Esophagus (tissue), 2 donors: ENCODE results near the gene CREB3L2. TPM values are rescaled to one million over a fixed set of nuclear protein-coding genes. Genes with fewer than 3 reads are reported as not detected.
"Not testable (repeated sequence)": the region's sequence is repeated elsewhere in the genome, so short reads cannot be mapped to it uniquely, and the experiment has no call there.

Experiments
- H3K27ac ChIP-seq, 2 donors: one replicate each; pipeline ENCODE4 v1.5.1; 2013; ENCODE audit warnings: low read depth in 2 of 2, mild to moderate bottlenecking in 2 of 2, inconsistent platforms in 1 of 2, low read length in 1 of 2, moderate library complexity in 1 of 2
- H3K27me3 ChIP-seq, 2 donors: one replicate each; pipeline ENCODE4 v1.6.1; 2013; ENCODE audit warnings: low read length in 2 of 2, control low read depth in 1 of 2, mild to moderate bottlenecking in 1 of 2; ENCODE audit not compliant: insufficient read depth in 2 of 2, control insufficient read depth in 1 of 2
- H3K36me3 ChIP-seq, 2 donors: one replicate each; pipeline ENCODE4 v1.6.1; 2013; ENCODE audit warnings: low read length in 1 of 2; ENCODE audit not compliant: control insufficient read depth in 2 of 2, insufficient read depth in 2 of 2
- H3K4me1 ChIP-seq, 2 donors: one replicate each; pipeline ENCODE4 v1.6.1; 2013; ENCODE audit warnings: low read length in 1 of 2; ENCODE audit not compliant: control insufficient read depth in 2 of 2, insufficient read depth in 2 of 2
- H3K4me3 ChIP-seq, 2 donors: one replicate each; pipeline ENCODE4 v1.5.1; 2013; ENCODE audit warnings: low read length in 2 of 2, mild to moderate bottlenecking in 2 of 2, low read depth in 1 of 2, moderate library complexity in 1 of 2
- H3K9me3 ChIP-seq, 2 donors: one replicate each; pipeline ENCODE4 v1.6.1; 2013; ENCODE audit warnings: mild to moderate bottlenecking in 2 of 2, low read depth in 1 of 2, low read length in 1 of 2, moderate library complexity in 1 of 2; ENCODE audit not compliant: control insufficient read depth in 2 of 2, insufficient read depth in 1 of 2
- WGBS, 2 donors: extraction: QIAGEN DNeasy Blood & Tissue Kit; methylation state at CpG; one replicate each; pipeline ENCODE4 v1.1.7; 2013; 5-methylcytosine and 5-hydroxymethylcytosine counted together
- polyA plus RNA-seq, 2 donors: library from polyadenylated mRNA; stranded (reverse); fragments of 200-250 nt; gene quantifications; one replicate each; pipeline ENCODE4 v1.2.3, GENCODE V29; 2013
- donor health status: healthy with polysubstance abuse.
- donor health status: Bipolar disorder and iron deficiency.

The CREB3L2 gene
- polyA plus RNA-seq, 2 donors, result 4.9 to 7.3 TPM

DNA sequence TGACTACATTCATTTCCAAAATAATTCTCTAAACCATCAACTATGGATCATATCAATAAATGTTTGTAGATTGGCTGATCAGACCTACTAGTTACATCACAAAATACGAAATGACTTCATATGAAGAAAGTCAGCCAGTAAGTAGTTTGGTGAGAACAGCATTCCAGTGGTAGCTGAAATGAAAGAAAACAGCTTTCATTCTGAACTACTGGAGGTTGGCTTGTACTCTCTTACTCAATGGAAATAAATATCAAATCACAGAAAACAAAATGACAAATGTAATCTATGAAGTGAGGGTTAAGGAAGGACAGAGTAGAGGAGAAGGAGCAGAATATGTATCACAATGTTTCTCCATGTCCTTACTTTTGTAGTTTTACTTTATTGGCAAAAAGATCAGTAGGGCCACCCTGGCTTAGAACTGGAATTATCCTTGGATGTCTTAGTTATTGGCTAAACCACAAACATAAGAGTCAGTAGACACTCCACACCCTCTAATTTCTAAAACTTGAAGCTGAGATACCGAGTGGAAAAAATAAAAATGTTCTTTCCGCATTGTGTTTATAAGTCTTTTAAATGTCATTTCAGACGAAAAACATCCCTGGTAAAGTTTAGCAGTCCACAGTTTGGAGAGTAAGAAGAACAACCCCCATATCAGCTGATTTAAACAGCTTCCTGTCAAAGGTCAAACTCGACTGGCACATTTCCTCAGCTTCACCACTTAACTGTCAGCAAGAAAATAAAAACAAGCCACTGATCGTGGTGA is 81.1 kb downstream of the CREB3L2 start:
- Histone ChIP-seq H3K27ac (no peak overlapping the region), H3K4me3 (no peak overlapping the region), H3K9me3 (no peaks in the 10 kb centered on the region), H3K36me3 (peaks cover 0 to 4% of the 10 kb centered on the region in 2 donors), H3K4me1 (no peaks in the 10 kb centered on the region), H3K27me3 (no peaks in the 10 kb centered on the region)
- WGBS, 2 donors, result 61 to 66% methylated on average over 6 of the region's 6 CpGs

DNA sequence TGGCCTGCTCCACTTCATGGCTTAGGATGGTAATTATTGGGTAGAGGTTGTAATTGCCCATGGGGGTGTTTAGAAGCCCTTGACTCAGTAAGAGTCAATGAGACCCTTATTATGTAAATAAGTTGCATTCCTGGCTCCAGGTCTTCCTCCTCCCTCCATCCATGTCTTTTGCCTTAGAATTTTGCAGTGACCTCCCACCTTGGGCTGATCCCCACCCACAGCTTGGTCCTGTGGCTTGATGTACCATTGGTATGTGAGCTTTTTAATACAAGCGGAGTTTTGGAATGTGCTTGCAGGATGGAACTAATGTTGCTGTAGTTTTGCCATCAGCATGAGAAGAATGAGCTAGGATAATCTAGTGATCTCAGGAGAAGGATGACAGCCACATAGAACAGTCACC is 81.9 kb downstream of the CREB3L2 start:
- H3K36me3 ChIP-seq, result peaks cover 0 to 4% of the 10 kb centered on the region in 2 donors
- H3K4me1 ChIP-seq, result no peaks in the 10 kb centered on the region
- H3K9me3 ChIP-seq, result no peaks in the 10 kb centered on the region
- H3K27ac ChIP-seq, result no peak overlapping the region
- WGBS, 2 donors, result 97 to 99% methylated on average over 1 of the region's 1 CpG
- H3K27me3 ChIP-seq, result no peaks in the 10 kb centered on the region
- H3K4me3 ChIP-seq, result no peak overlapping the region

DNA sequence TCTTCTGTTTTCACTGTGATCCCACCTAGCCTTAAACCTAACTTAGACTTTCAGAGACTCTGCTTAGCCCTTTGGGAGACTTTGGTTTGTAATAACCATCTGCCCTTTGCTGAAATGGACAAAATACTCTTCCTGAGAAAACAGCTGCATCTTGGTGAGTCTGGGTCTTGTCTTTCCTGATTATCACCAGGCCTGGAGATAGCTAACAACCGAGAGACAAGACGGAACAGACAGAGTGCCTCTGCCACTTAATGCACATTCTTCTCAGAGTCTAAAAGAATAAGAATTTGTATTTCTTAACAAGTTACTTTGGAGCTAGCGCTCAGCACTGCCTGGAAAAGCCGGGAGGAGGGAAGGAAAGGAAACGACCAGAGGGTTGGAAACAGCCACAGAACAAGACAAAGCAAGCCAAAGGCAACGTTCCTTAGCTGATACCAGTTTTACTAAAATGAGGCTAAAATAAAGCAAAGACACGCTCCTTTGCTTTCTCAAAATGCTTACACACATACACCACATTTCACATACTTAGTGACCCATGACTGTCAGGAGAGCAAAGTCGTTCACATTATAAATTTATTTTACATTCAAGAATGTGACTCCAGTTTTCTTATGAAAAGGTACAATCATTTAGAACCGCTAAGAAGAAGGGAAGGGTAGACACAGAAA is 84.8 kb downstream of the CREB3L2 start:
- no peaks in the 10 kb centered on the region for H3K4me1 ChIP-seq
- WGBS, 2 donors, result 62 to 63% methylated on average over 9 of the region's 9 CpGs
- H3K27me3 ChIP-seq, result no peaks in the 10 kb centered on the region
- no peak overlapping the region for H3K4me3 ChIP-seq
- H3K9me3 ChIP-seq, result no peaks in the 10 kb centered on the region
- peaks cover 3 to 4% of the 10 kb centered on the region in 2 donors for H3K36me3 ChIP-seq
- H3K27ac ChIP-seq, result no peak overlapping the region

DNA sequence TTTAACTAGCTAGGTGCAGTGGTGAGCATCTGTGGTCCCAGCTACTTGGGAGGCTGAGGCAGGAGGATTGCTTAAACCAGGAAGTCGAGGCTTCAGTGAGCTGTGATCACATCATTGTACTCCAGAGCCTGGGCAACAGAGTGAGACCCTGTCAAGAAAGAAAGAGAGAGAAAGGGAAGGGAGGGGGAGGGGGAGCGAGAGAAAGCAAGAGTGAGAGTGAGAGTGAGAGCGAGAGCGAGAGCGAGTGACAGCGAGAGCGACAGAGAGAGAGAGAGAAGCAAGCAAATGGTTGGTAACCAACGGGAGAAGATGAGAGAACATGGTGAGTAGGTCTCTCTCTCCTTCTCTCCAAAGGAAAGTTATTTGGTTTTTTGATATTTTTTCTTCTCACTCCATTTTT is 85.3 kb downstream of the CREB3L2 start:
- no peak overlapping the region for H3K27ac ChIP-seq
- H3K4me3 ChIP-seq, result no peak overlapping the region
- no peaks in the 10 kb centered on the region for H3K9me3 ChIP-seq
- H3K27me3 ChIP-seq, result no peaks in the 10 kb centered on the region
- no peaks in the 10 kb centered on the region for H3K4me1 ChIP-seq
- H3K36me3 ChIP-seq, result peaks cover 4 to 6% of the 10 kb centered on the region in 2 donors
- 93 to 97% methylated on average over 8 of the region's 8 CpGs for WGBS, 2 donors

GRCh38 chr7:137915266-137915665 is 86.6 kb downstream of the CREB3L2 start:
- H3K27me3 ChIP-seq, result no peaks in the 10 kb centered on the region
- no peak overlapping the region for H3K27ac ChIP-seq
- H3K9me3 ChIP-seq, result no peaks in the 10 kb centered on the region
- no peaks in the 10 kb centered on the region for H3K4me1 ChIP-seq
- H3K4me3 ChIP-seq, result no peak overlapping the region
- H3K36me3 ChIP-seq, result peaks cover 6 to 7% of the 10 kb centered on the region in 2 donors
- WGBS, 2 donors, result 88% methylated on average over 3 of the region's 3 CpGs

GRCh38 chr7:137913985-137914384 is 87.9 kb downstream of the CREB3L2 start:
- Histone ChIP-seq H3K4me1 (no peaks in the 10 kb centered on the region), H3K9me3 (no peaks in the 10 kb centered on the region), H3K27ac (no peak overlapping the region), H3K36me3 (peaks cover 7 to 13% of the 10 kb centered on the region in 2 donors), H3K4me3 (no peak overlapping the region), H3K27me3 (no peaks in the 10 kb centered on the region)
- WGBS, 2 donors, result 92 to 96% methylated on average over 4 of the region's 4 CpGs

GRCh38 chr7:137909042-137909441 is 92.8 kb downstream of the CREB3L2 start:
- Histone ChIP-seq H3K4me1 (no peaks in the 10 kb centered on the region), H3K4me3 (no peak overlapping the region), H3K27me3 (no peaks in the 10 kb centered on the region), H3K9me3 (no peaks in the 10 kb centered on the region), H3K27ac (peak overlapping the region in 1 of 2 donors; percentile 19), H3K36me3 (peaks cover 13 to 20% of the 10 kb centered on the region in 2 donors)
- 69 to 80% methylated on average over 11 of the region's 11 CpGs for WGBS, 2 donors

DNA sequence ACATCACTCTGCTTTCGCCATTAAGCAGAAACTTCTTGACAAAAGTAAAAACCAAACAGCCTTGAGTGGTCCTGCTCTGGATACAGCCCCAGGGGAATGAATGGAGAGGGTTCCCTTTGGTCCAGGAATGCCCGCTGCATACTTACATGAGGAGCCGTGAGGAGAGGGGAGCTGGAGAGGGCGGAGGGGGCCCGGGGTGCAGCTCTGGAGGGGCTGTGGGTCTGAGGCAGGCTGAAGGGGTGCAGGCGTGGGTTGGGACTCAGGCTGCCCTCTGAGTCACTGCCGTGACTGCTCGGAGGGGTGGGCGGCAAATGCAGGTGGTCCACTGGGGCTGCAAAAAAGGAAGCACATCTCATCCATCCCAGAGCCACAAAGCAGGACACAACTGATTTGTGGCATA is 93.8 kb downstream of the CREB3L2 start:
- WGBS, 2 donors, result 94 to 96% methylated on average over 9 of the region's 9 CpGs
- peaks cover 11 to 19% of the 10 kb centered on the region in 2 donors for H3K36me3 ChIP-seq
- no peaks in the 10 kb centered on the region for H3K27me3 ChIP-seq
- H3K9me3 ChIP-seq, result no peaks in the 10 kb centered on the region
- H3K27ac ChIP-seq, result no peak overlapping the region
- no peaks in the 10 kb centered on the region for H3K4me1 ChIP-seq
- H3K4me3 ChIP-seq, result no peak overlapping the region

DNA sequence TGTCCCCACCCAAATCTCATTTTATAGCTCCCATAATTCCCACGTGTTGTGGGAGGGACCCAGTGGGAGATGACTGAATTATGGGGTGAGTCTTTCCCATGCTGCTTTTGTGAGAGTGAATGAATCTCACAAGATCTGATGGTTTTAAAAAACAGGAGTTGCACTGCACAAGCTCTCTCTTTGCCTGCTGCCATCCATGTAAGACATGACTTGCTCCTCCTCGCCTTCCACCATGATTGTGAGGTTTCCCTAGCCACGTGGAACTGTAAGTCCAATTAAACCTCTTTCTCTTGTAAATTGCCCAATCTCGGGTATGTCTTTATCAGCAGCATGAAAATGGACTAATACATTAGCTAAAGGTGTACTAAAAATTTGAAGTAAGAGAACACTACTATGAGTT is 95.2 kb downstream of the CREB3L2 start:
- 94 to 98% methylated on average over 4 of the region's 4 CpGs for WGBS, 2 donors
- not testable (repeated sequence) for H3K27me3 ChIP-seq, H3K4me3 ChIP-seq, H3K4me1 ChIP-seq, H3K9me3 ChIP-seq, H3K27ac ChIP-seq
- H3K36me3 ChIP-seq, result peaks cover 9 to 14% of the 10 kb centered on the region in 2 donors

DNA sequence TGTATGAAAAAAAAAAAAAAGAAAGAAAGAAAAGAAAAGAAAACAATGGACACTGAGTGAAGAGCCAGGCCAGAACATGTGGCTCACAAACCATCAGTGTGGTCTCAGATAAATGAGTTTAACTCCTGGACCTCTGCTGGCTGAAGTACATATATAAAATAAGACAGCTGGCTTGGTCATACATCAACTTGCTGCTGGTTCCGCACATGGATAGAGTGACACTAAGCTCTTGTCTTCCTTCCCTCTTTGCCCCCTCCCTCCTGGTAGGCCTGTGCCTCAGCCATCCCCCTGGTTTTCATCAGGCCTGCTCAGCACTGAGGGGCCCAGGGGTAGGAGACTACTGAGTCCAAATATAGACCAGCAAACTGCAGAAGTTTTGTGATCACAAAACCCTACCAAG is 97.1 kb downstream of the CREB3L2 start:
- H3K36me3 ChIP-seq, result peaks cover 12 to 14% of the 10 kb centered on the region in 2 donors

More for the DNA sequence above, 97.1 kb downstream of the CREB3L2 start:
- H3K9me3 ChIP-seq, result no peaks in the 10 kb centered on the region
- no peak overlapping the region for H3K27ac ChIP-seq
- WGBS, 2 donors, result 72 to 81% methylated on average over 1 of the region's 1 CpG
- H3K4me1 ChIP-seq, result no peaks in the 10 kb centered on the region
- H3K27me3 ChIP-seq, result no peaks in the 10 kb centered on the region
- no peak overlapping the region for H3K4me3 ChIP-seq
